ENCODE measurements around the gene GCGR.
"Not testable (repeated sequence)": the region's sequence is repeated elsewhere in the genome, so short reads cannot be mapped to it uniquely, and the experiment has no call there.

GCGR gene

GRCh38 chr17:81838753-81839255 lies 34.9 kb downstream of the GCGR start:
- peak overlapping the region; percentile 20 for H2AFZ ChIP-seq (ENCODE audit: insufficient read depth, low read length, poor library complexity)
- no peak overlapping the region for H3K23ac ChIP-seq (ENCODE audit: low read length)
- no peaks in the 10 kb centered on the region for H3K27me3 ChIP-seq (ENCODE audit: insufficient read depth, low read length)
- H4K12ac ChIP-seq (ENCODE audit: low read depth, low read length): peak overlapping the region; percentile 52
- H3K27ac ChIP-seq (ENCODE audit: low read depth, low read length): peak overlapping the region; percentile 73
- no peak overlapping the region for H3K9ac ChIP-seq (ENCODE audit: low read length)
- H3K14ac ChIP-seq (ENCODE audit: low read length): peak overlapping the region; percentile 48
- peaks cover 15 to 18% of the 10 kb centered on the region in 2 experiments for H3K36me3 ChIP-seq (ENCODE audit: control insufficient read depth in 1 of 2, insufficient read depth in 2 of 2, low read length in 2 of 2)
- WGBS (ENCODE audit: extremely low coverage, insufficient coverage, insufficient read length): no CpG with 5 or more reads among the region's 17 CpGs
- peak; percentile 29 to 37 for DNase-seq
- peak overlapping the region; percentile 51 for H3K18ac ChIP-seq (ENCODE audit: low read length)
- H3K4me3 ChIP-seq (ENCODE audit: low read depth, low read length): no peak overlapping the region
- no peaks in the 10 kb centered on the region for H3K79me2 ChIP-seq (ENCODE audit: control insufficient read depth, insufficient read depth, low read length, poor library complexity)
- peak overlapping the region; percentile 70 for H2BK120ac ChIP-seq (ENCODE audit: insufficient read depth, low read length, poor library complexity)
- peaks cover 6% of the 10 kb centered on the region for H3K9me3 ChIP-seq (ENCODE audit: insufficient read depth, low read depth, low read length)
- H2BK5ac ChIP-seq (ENCODE audit: low read depth, low read length, poor library complexity): peak overlapping the region; percentile 23
- H3K79me1 ChIP-seq (ENCODE audit: low read length): peaks cover 6% of the 10 kb centered on the region
- no peak overlapping the region for H2BK12ac ChIP-seq (ENCODE audit: low read length)
- H4K8ac ChIP-seq (ENCODE audit: low read depth, low read length): peak overlapping the region; percentile 64
- peaks cover 16 to 25% of the 10 kb centered on the region in 2 experiments for H3K4me1 ChIP-seq (ENCODE audit: control insufficient read depth in 1 of 2, insufficient read depth in 2 of 2, low read length in 2 of 2)
- peak overlapping the region; percentile 62 for H4K91ac ChIP-seq (ENCODE audit: low read depth, low read length)
- no peak overlapping the region for H2AK5ac ChIP-seq (ENCODE audit: low read length)
- H3K4me2 ChIP-seq (ENCODE audit: low read length): peak overlapping the region; percentile 22
- peak overlapping the region; percentile 15 for H3K4ac ChIP-seq (ENCODE audit: low read depth, low read length)

DNA sequence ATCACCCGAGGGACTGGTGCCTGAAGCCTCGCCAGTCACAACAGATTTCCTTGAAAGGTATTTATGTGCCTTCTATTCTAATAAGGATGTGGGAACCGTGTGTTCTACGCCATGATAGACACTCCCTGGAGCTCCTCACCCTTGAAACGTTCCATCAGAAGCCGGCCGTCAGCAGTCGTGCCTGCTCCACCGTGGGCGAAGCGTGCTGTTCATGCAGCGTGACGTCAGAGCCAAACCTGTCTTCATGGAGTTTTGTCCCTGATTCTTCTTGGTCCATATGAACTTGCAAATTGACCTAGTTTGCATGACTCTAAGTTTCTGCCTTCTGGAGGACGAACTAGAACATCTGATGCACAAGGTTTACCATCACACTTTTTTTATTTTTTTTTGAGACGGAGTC lies 35.4 kb downstream of the GCGR start:
- peak overlapping the region; percentile 56 for H2BK12ac ChIP-seq (ENCODE audit: low read length)
- peak overlapping the region; percentile 48 for H3K14ac ChIP-seq (ENCODE audit: low read length)
- H3K27ac ChIP-seq (ENCODE audit: low read depth, low read length): peak overlapping the region; percentile 73
- no peaks in the 10 kb centered on the region for H3K79me2 ChIP-seq (ENCODE audit: control insufficient read depth, insufficient read depth, low read length, poor library complexity)
- peaks cover 6% of the 10 kb centered on the region for H3K9me3 ChIP-seq (ENCODE audit: insufficient read depth, low read depth, low read length)
- H3K79me1 ChIP-seq (ENCODE audit: low read length): peaks cover 6% of the 10 kb centered on the region
- H3K36me3 ChIP-seq (ENCODE audit: control insufficient read depth in 1 of 2, insufficient read depth in 2 of 2, low read length in 2 of 2): peaks cover 20 to 23% of the 10 kb centered on the region in 2 experiments
- no CpG with 5 or more reads among the region's 15 CpGs for WGBS (ENCODE audit: extremely low coverage, insufficient coverage, insufficient read length)
- no peak overlapping the region for H3K4me3 ChIP-seq (ENCODE audit: low read depth, low read length)
- H2BK120ac ChIP-seq (ENCODE audit: insufficient read depth, low read length, poor library complexity): peak overlapping the region; percentile 70
- H4K12ac ChIP-seq (ENCODE audit: low read depth, low read length): peak overlapping the region; percentile 52
- peak overlapping the region; percentile 20 for H2AFZ ChIP-seq (ENCODE audit: insufficient read depth, low read length, poor library complexity)
- peak overlapping the region; percentile 15 for H3K4ac ChIP-seq (ENCODE audit: low read depth, low read length)
- H4K91ac ChIP-seq (ENCODE audit: low read depth, low read length): peak overlapping the region; percentile 62
- DNase-seq: peak in 1 of 2 donors; percentile 33
- H3K4me2 ChIP-seq (ENCODE audit: low read length): no peak overlapping the region
- peak overlapping the region; percentile 64 for H4K8ac ChIP-seq (ENCODE audit: low read depth, low read length)
- H3K23ac ChIP-seq (ENCODE audit: low read length): no peak overlapping the region
- peaks cover 16 to 23% of the 10 kb centered on the region in 2 experiments for H3K4me1 ChIP-seq (ENCODE audit: control insufficient read depth in 1 of 2, insufficient read depth in 2 of 2, low read length in 2 of 2)
- H2BK5ac ChIP-seq (ENCODE audit: low read depth, low read length, poor library complexity): peak overlapping the region; percentile 23
- H3K9ac ChIP-seq (ENCODE audit: low read length): no peak overlapping the region
- H3K27me3 ChIP-seq (ENCODE audit: insufficient read depth, low read length): no peaks in the 10 kb centered on the region
- no peak overlapping the region for H3K18ac ChIP-seq (ENCODE audit: low read length)
- H2AK5ac ChIP-seq (ENCODE audit: low read length): peak overlapping the region; percentile 48

GRCh38 chr17:81840059-81840458 lies 36.1 kb downstream of the GCGR start:
- H4K8ac ChIP-seq (ENCODE audit: low read depth, low read length); H2BK5ac ChIP-seq (ENCODE audit: low read depth, low read length, poor library complexity); H3K4me2 ChIP-seq (ENCODE audit: low read length); H3K23ac ChIP-seq (ENCODE audit: low read length); H3K27me3 ChIP-seq (ENCODE audit: insufficient read depth, low read length); H2AK5ac ChIP-seq (ENCODE audit: low read length); H2BK12ac ChIP-seq (ENCODE audit: low read length); H3K4ac ChIP-seq (ENCODE audit: low read depth, low read length); H2AFZ ChIP-seq (ENCODE audit: insufficient read depth, low read length, poor library complexity); H3K18ac ChIP-seq (ENCODE audit: low read length); H4K12ac ChIP-seq (ENCODE audit: low read depth, low read length); H3K9ac ChIP-seq (ENCODE audit: low read length); H3K14ac ChIP-seq (ENCODE audit: low read length); H4K91ac ChIP-seq (ENCODE audit: low read depth, low read length); H3K79me1 ChIP-seq (ENCODE audit: low read length); DNase-seq; H3K9me3 ChIP-seq (ENCODE audit: insufficient read depth, low read depth, low read length); H2BK120ac ChIP-seq (ENCODE audit: insufficient read depth, low read length, poor library complexity); H3K4me3 ChIP-seq (ENCODE audit: low read depth, low read length); H3K79me2 ChIP-seq (ENCODE audit: control insufficient read depth, insufficient read depth, low read length, poor library complexity); H3K27ac ChIP-seq (ENCODE audit: low read depth, low read length): not testable (repeated sequence)
- no CpG with 5 or more reads among the region's 5 CpGs for WGBS (ENCODE audit: extremely low coverage, insufficient coverage, insufficient read length)
- peaks cover 27 to 31% of the 10 kb centered on the region in 2 experiments for H3K36me3 ChIP-seq (ENCODE audit: control insufficient read depth in 1 of 2, insufficient read depth in 2 of 2, low read length in 2 of 2)
- peaks cover 16 to 21% of the 10 kb centered on the region in 2 experiments for H3K4me1 ChIP-seq (ENCODE audit: control insufficient read depth in 1 of 2, insufficient read depth in 2 of 2, low read length in 2 of 2)

GRCh38 chr17:81840826-81841778 lies 37.2 kb downstream of the GCGR start:
- no peaks in the 10 kb centered on the region for H3K79me2 ChIP-seq (ENCODE audit: control insufficient read depth, insufficient read depth, low read length, poor library complexity)
- no peak overlapping the region for H2BK120ac ChIP-seq (ENCODE audit: insufficient read depth, low read length, poor library complexity)
- H3K4me1 ChIP-seq (ENCODE audit: control insufficient read depth in 1 of 2, insufficient read depth in 2 of 2, low read length in 2 of 2): peaks cover 16 to 21% of the 10 kb centered on the region in 2 experiments
- no peak overlapping the region for H2BK5ac ChIP-seq (ENCODE audit: low read depth, low read length, poor library complexity)
- H3K18ac ChIP-seq (ENCODE audit: low read length): no peak overlapping the region
- H3K4ac ChIP-seq (ENCODE audit: low read depth, low read length): no peak overlapping the region
- no peak overlapping the region for H3K14ac ChIP-seq (ENCODE audit: low read length)
- no peak overlapping the region for H3K4me3 ChIP-seq (ENCODE audit: low read depth, low read length)
- no peak overlapping the region for H4K91ac ChIP-seq (ENCODE audit: low read depth, low read length)
- H3K36me3 ChIP-seq (ENCODE audit: control insufficient read depth in 1 of 2, insufficient read depth in 2 of 2, low read length in 2 of 2): peaks cover 38 to 41% of the 10 kb centered on the region in 2 experiments
- peak; percentile 90 to 92 for DNase-seq
- H2AFZ ChIP-seq (ENCODE audit: insufficient read depth, low read length, poor library complexity): no peak overlapping the region
- no CpG with 5 or more reads among the region's 40 CpGs for WGBS (ENCODE audit: extremely low coverage, insufficient coverage, insufficient read length)
- no peak overlapping the region for H3K23ac ChIP-seq (ENCODE audit: low read length)
- H2BK12ac ChIP-seq (ENCODE audit: low read length): no peak overlapping the region
- H3K27ac ChIP-seq (ENCODE audit: low read depth, low read length): peak overlapping the region; percentile 5
- H2AK5ac ChIP-seq (ENCODE audit: low read length): no peak overlapping the region
- H4K12ac ChIP-seq (ENCODE audit: low read depth, low read length): no peak overlapping the region
- H3K79me1 ChIP-seq (ENCODE audit: low read length): peaks cover 6% of the 10 kb centered on the region
- H3K9me3 ChIP-seq (ENCODE audit: insufficient read depth, low read depth, low read length): peaks cover 4% of the 10 kb centered on the region
- H4K8ac ChIP-seq (ENCODE audit: low read depth, low read length): no peak overlapping the region
- no peak overlapping the region for H3K9ac ChIP-seq (ENCODE audit: low read length)
- no peak overlapping the region for H3K4me2 ChIP-seq (ENCODE audit: low read length)
- no peaks in the 10 kb centered on the region for H3K27me3 ChIP-seq (ENCODE audit: insufficient read depth, low read length)
